ACC112 (cell line): ENCODE results near the gene SPAG16.
"Not testable (repeated sequence)": the region's sequence is repeated elsewhere in the genome, so short reads cannot be mapped to it uniquely, and the experiment has no call there.

ENCODE experiments used
- H2AFZ ChIP-seq: fragments of 200-600 bp; sonication (generic); one replicate; pipeline ENCODE4 v1.6.0; 2017; ENCODE audit warnings: antibody characterized with exemption, low read length; ENCODE audit not compliant: unreplicated experiment
- H3K27ac ChIP-seq: fragments of 200-600 bp; sonication (generic); 2 replicates; pipeline ENCODE4 v1.5.1; 2014; ENCODE audit warnings: low read depth, mild to moderate bottlenecking, antibody characterized with exemption, low read length, moderate library complexity
- H3K27me3 ChIP-seq: fragments of 200-600 bp; sonication (generic); 2 replicates; pipeline ENCODE4 v1.6.1; 2014; ENCODE audit warnings: mild to moderate bottlenecking, antibody characterized with exemption, low read length, moderate library complexity, mixed read lengths; ENCODE audit not compliant: insufficient read depth
- H3K36me3 ChIP-seq: fragments of 200-600 bp; sonication (generic); 2 replicates; pipeline ENCODE4 v1.6.1; 2016; ENCODE audit warnings: mild to moderate bottlenecking, antibody characterized with exemption, low read length, moderate library complexity, mixed read lengths; ENCODE audit not compliant: insufficient read depth
- H3K4me1 ChIP-seq: fragments of 200-600 bp; sonication (generic); one replicate; pipeline ENCODE4 v1.6.1; 2016; ENCODE audit warnings: low read length, mixed read lengths; ENCODE audit not compliant: insufficient read depth, unreplicated experiment, control insufficient read depth
- H3K4me3 ChIP-seq: fragments of 200-600 bp; sonication (generic); 2 replicates; pipeline ENCODE4 v1.5.1; 2014; ENCODE audit warnings: mild to moderate bottlenecking, low read depth, low read length
- H3K79me2 ChIP-seq: fragments of 200-600 bp; sonication (generic); one replicate; pipeline ENCODE4 v1.6.0; 2016; ENCODE audit warnings: low read length; ENCODE audit not compliant: control insufficient read depth, unreplicated experiment, insufficient read depth

SPAG16 gene

GRCh38 chr2:214057986-214058385, 773.7 kb downstream of the SPAG16 start:
- H3K4me3 ChIP-seq = no peak overlapping the region
- H2AFZ ChIP-seq = no peak overlapping the region
- H3K27me3 ChIP-seq = no peaks in the 10 kb centered on the region
- H3K36me3 ChIP-seq = no peaks in the 10 kb centered on the region
- H3K79me2 ChIP-seq = no peaks in the 10 kb centered on the region
- no peak overlapping the region for H3K27ac ChIP-seq
- H3K4me1 ChIP-seq = no peaks in the 10 kb centered on the region

GRCh38 chr2:214062279-214062678, 778.0 kb downstream of the SPAG16 start:
- not testable (repeated sequence) for H3K4me3 ChIP-seq, H3K4me1 ChIP-seq, H2AFZ ChIP-seq, H3K27me3 ChIP-seq, H3K36me3 ChIP-seq, H3K27ac ChIP-seq, H3K79me2 ChIP-seq

GRCh38 chr2:214064471-214064870, 780.2 kb downstream of the SPAG16 start:
- Histone ChIP-seq H3K4me1 (peaks cover 10% of the 10 kb centered on the region), H3K27me3 (no peaks in the 10 kb centered on the region), H2AFZ (no peak overlapping the region), H3K27ac (no peak overlapping the region), H3K4me3 (no peak overlapping the region), H3K79me2 (no peaks in the 10 kb centered on the region), H3K36me3 (no peaks in the 10 kb centered on the region)

GRCh38 chr2:214066862-214067261, 782.6 kb downstream of the SPAG16 start:
- Histone ChIP-seq H3K4me3 (no peak overlapping the region), H3K36me3 (no peaks in the 10 kb centered on the region), H2AFZ (no peak overlapping the region), H3K27me3 (no peaks in the 10 kb centered on the region), H3K4me1 (peaks cover 15% of the 10 kb centered on the region), H3K79me2 (no peaks in the 10 kb centered on the region), H3K27ac (no peak overlapping the region)

- Histone ChIP-seq H3K36me3 (no peaks in the 10 kb centered on the region), H2AFZ (peak overlapping the region; percentile 1), H3K27me3 (no peaks in the 10 kb centered on the region), H3K27ac (peak overlapping the region; percentile 81), H3K4me3 (peak overlapping the region; percentile 16; the same call in 1 of the 2 replicates), H3K4me1 (peaks cover 15% of the 10 kb centered on the region), H3K79me2 (no peaks in the 10 kb centered on the region)
Observed at GRCh38 chr2:214069254-214069653, 785.0 kb downstream of the SPAG16 start.

GRCh38 chr2:214075456-214075855, 791.2 kb downstream of the SPAG16 start:
- no peaks in the 10 kb centered on the region for H3K36me3 ChIP-seq
- no peaks in the 10 kb centered on the region for H3K4me1 ChIP-seq
- H3K27ac ChIP-seq = no peak overlapping the region
- no peak overlapping the region for H2AFZ ChIP-seq
- no peak overlapping the region for H3K4me3 ChIP-seq
- H3K27me3 ChIP-seq = no peaks in the 10 kb centered on the region
- H3K79me2 ChIP-seq = no peaks in the 10 kb centered on the region

- no peaks in the 10 kb centered on the region for H3K36me3 ChIP-seq
- H3K27ac ChIP-seq = no peak overlapping the region
- H3K4me1 ChIP-seq = no peaks in the 10 kb centered on the region
- no peak overlapping the region for H3K4me3 ChIP-seq
- no peaks in the 10 kb centered on the region for H3K79me2 ChIP-seq
- H2AFZ ChIP-seq = no peak overlapping the region
- H3K27me3 ChIP-seq = no peaks in the 10 kb centered on the region
Observed at GRCh38 chr2:214076527-214076926, 792.3 kb downstream of the SPAG16 start.

GRCh38 chr2:214077727-214078126, 793.5 kb downstream of the SPAG16 start:
- Histone ChIP-seq H3K36me3 (no peaks in the 10 kb centered on the region), H3K4me1 (no peaks in the 10 kb centered on the region), H3K27ac (no peak overlapping the region), H3K79me2 (no peaks in the 10 kb centered on the region), H3K4me3 (no peak overlapping the region), H2AFZ (no peak overlapping the region), H3K27me3 (no peaks in the 10 kb centered on the region)

- Histone ChIP-seq H3K27me3 (no peaks in the 10 kb centered on the region), H2AFZ (no peak overlapping the region), H3K36me3 (no peaks in the 10 kb centered on the region), H3K79me2 (no peaks in the 10 kb centered on the region), H3K27ac (no peak overlapping the region), H3K4me1 (no peaks in the 10 kb centered on the region), H3K4me3 (no peak overlapping the region)
Observed at GRCh38 chr2:214079032-214079431, 794.8 kb downstream of the SPAG16 start.

GRCh38 chr2:214088536-214088935, 804.3 kb downstream of the SPAG16 start:
- Histone ChIP-seq H3K79me2 (no peaks in the 10 kb centered on the region), H3K27ac (no peak overlapping the region), H3K36me3 (no peaks in the 10 kb centered on the region), H3K4me3 (no peak overlapping the region), H3K4me1 (no peaks in the 10 kb centered on the region), H2AFZ (no peak overlapping the region), H3K27me3 (no peaks in the 10 kb centered on the region)

GRCh38 chr2:214096208-214096715, 812.0 kb downstream of the SPAG16 start:
- H3K27ac ChIP-seq = no peak overlapping the region
- H3K4me3 ChIP-seq = no peak overlapping the region
- H2AFZ ChIP-seq = no peak overlapping the region
- H3K36me3 ChIP-seq = no peaks in the 10 kb centered on the region
- H3K27me3 ChIP-seq = no peaks in the 10 kb centered on the region
- H3K79me2 ChIP-seq = no peaks in the 10 kb centered on the region
- no peaks in the 10 kb centered on the region for H3K4me1 ChIP-seq
